Adrenal gland (tissue), 12 donors: Measurements from ENCODE around the gene NLRX1. TPM values are rescaled to one million over a fixed set of nuclear protein-coding genes. Genes with fewer than 3 reads are reported as not detected.
"Not testable (repeated sequence)": the region's sequence is repeated elsewhere in the genome, so short reads cannot be mapped to it uniquely, and the experiment has no call there.

Source experiments
- DNase-seq, 7 donors: peaks; one replicate each; pipeline ENCODE4 v3.0.0-alpha.2; 2019 to 2020
- H3K27ac ChIP-seq, 5 donors: fragments of 200-600 bp; sonication (generic) in 4 of 5; 1 replicate in 3 of 5; 2 replicates in 2 of 5; pipeline versions ENCODE4 v1.5.1 to v1.8.0; 2016 to 2020; ENCODE audit warnings: mild to moderate bottlenecking in 1 of 5
- H3K27me3 ChIP-seq: fragments of 200-600 bp; 2 replicates; pipeline ENCODE4 v1.8.0; 2021
- H3K36me3 ChIP-seq, 2 donors: fragments of 200-600 bp; replicated peaks in 1 of 2; 1 replicate in 1 of 2; 2 replicates in 1 of 2; pipeline versions ENCODE4 v1.5.1 to v1.8.0; 2018 to 2022
- H3K4me1 ChIP-seq, 2 donors: fragments of 200-600 bp; replicated peaks in 1 of 2; 1 replicate in 1 of 2; 2 replicates in 1 of 2; pipeline versions ENCODE4 v1.5.1 to v1.8.0; 2018 to 2021
- H3K4me3 ChIP-seq, 4 donors: fragments of 200-600 bp; sonication (generic) in 3 of 4; one replicate each; pipeline ENCODE4 v1.5.1; 2016 to 2018
- H3K9me3 ChIP-seq, 3 donors: fragments of 200-600 bp; sonication (generic) in 1 of 3; replicated peaks in 1 of 3; 1 replicate in 2 of 3; 2 replicates in 1 of 3; pipeline versions ENCODE4 v1.5.1 to v1.8.0; 2016 to 2021
- CTCF ChIP-seq, 6 experiments: fragments of 450-650 bp in 4 of 6; fragments of 200-600 bp in 2 of 6; sonication (generic) in 1 of 6; IDR thresholded peaks; 1 replicate in 5 of 6; 2 replicates in 1 of 6; pipeline versions ENCODE4 v1.5.1 to v1.8.0; 2016 to 2021; ENCODE audit warnings: antibody characterized with exemption in 6 of 6, mild to moderate bottlenecking in 2 of 6, moderate library complexity in 1 of 6
- POLR2A ChIP-seq, 2 donors: fragments of 450-650 bp; IDR thresholded peaks; one replicate each; pipeline ENCODE4 v1.6.1; 2017; ENCODE audit warnings: antibody characterized with exemption in 2 of 2, mild to moderate bottlenecking in 2 of 2, moderate library complexity in 1 of 2
- WGBS, 4 donors: extraction: QIAGEN DNeasy Blood & Tissue Kit in 2 of 4; methylation state at CpG; one replicate each; pipeline versions ENCODE4 v1.1.5 to v1.1.7; 2013 to 2017; 5-methylcytosine and 5-hydroxymethylcytosine counted together
- intact Hi-C, 2 donors: fragments of 100-400 bp; cut with DNase I; formaldehyde crosslinking; loops; one replicate each; pipeline versions ENCODE4 v1.14.1 to v1.15.0; 2022 to 2023
- polyA plus RNA-seq, 3 donors: library from polyadenylated mRNA; stranded (reverse); fragments of 200-250 nt in 2 of 3; fragments of 350-450 nt in 1 of 3; fragmentation: Illumina TruSeq in 1 of 3; extraction: RNeasy Lipid Tissue Mini Kit (QIAGEN cat#74804) in 1 of 3; gene quantifications; one replicate each; pipeline ENCODE4 v1.2.3, GENCODE V29; 2013 to 2014
- total RNA-seq, 9 donors: library from RNA; depleted of rRNA in 4 of 9; stranded (reverse); fragments of >200 nt in 4 of 9; fragments of 120-200 nt in 1 of 9; fragmentation: NEBNext Ultra II Directional in 1 of 9; extraction: Animal tissue kit (Norgen Biotek cat#: 25700) in 1 of 9; gene quantifications; one replicate each; pipeline versions ENCODE4 v1.1.0 to v1.2.4, GENCODE V29; 2013 to 2023
- donor health status: healthy with polysubstance abuse.
- donor health status: Bipolar disorder and iron deficiency.
- donor health status: DM: yes; HTN: yes; CAD: no.
- donor health status: DM: no; HTN: no; CAD: no.
- donor health status: DM: no; HTN: no; CAD: no.
- donor health status: DM: yes; HTN: yes; CAD: no.

NLRX1 gene
- total and polyA plus RNA-seq, 12 donors: 5.5 to 32.7 (median 20.2) TPM

DNA sequence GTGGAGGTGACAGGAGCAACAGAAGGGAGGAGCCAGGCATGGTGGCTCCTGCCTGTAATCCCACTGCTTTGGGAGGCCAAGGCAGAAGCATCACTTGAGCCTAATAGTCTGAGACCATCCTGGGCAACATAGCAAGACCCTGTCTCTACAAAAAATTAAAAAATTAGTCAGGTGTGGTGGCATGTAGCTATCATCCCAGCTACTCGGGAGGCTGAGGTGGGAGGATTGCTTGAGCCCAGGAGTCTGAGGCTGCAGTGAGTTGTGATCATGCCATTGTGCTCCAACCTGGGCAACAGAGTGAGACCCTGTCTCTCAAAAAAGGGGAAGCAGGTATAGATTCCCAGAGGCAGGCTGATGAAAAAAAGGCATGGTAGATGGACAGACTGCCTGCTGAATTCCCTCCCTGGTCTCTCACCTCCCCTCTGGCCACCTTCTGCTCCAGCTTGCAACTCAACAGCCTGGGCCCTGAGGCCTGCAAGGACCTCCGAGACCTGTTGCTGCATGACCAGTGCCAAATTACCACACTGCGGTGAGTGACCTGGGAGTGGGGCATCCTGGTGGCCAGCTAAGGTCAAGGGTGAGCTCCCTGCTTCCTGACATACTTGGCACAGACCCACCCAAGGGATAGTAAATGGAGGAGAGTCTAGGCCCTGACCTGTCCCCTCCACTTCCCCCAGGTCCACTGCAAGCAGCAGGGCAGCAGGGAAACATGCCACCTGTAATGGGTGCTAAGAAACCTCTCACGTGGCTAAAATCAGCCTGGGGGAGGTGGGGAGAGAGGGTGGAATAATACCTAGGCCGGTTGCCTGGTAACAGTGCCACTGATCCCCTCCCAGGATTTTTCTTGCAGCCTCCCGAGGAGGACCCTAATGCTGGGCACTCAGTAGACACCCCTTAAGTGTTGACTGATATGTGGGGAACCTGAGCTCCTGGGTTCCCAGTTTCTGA lies 12.5 kb downstream of the NLRX1 start:
- TF ChIP-seq CTCF (IDR thresholded peaks at IDR 0.05) (no peak), POLR2A (IDR thresholded peaks at IDR 0.05) (no peak)
- H3K27me3 ChIP-seq: no peaks in the 10 kb centered on the region
- no peak overlapping the region for H3K4me3 ChIP-seq
- H3K36me3 ChIP-seq: peaks cover 0 to 18% of the 10 kb centered on the region in 2 donors
- WGBS, 4 donors: 81 to 96% (median 87%) methylated on average over 5 to 6 of the region's 6 CpGs
- H3K9me3 ChIP-seq: no peaks in the 10 kb centered on the region
- peaks cover 0 to 8% of the 10 kb centered on the region in 2 donors for H3K4me1 ChIP-seq
- DNase-seq: no peak
- intact Hi-C loops: no loop called here
- no peak overlapping the region for H3K27ac ChIP-seq

- Histone ChIP-seq H3K4me3 (no peak overlapping the region), H3K9me3 (no peaks in the 10 kb centered on the region), H3K27me3 (no peaks in the 10 kb centered on the region), H3K27ac (no peak overlapping the region), H3K4me1 (peaks cover 0 to 8% of the 10 kb centered on the region in 2 donors), H3K36me3 (peaks cover 0 to 18% of the 10 kb centered on the region in 2 donors)
- DNase-seq: no peak
- intact Hi-C loops: no loop called here
- TF ChIP-seq CTCF (IDR thresholded peaks at IDR 0.05) (no peak), POLR2A (IDR thresholded peaks at IDR 0.05) (no peak)
- 82 to 91% (median 85%) methylated on average over 10 to 17 of the region's 17 CpGs for WGBS, 4 donors
These were observed 13.3 kb downstream of the NLRX1 start for GRCh38 chr11:119181677-119182412.

GRCh38 chr11:119184399-119184798 lies 15.9 kb downstream of the NLRX1 start:
- DNase-seq, H3K36me3 ChIP-seq, H3K4me1 ChIP-seq, intact Hi-C loops, H3K27ac ChIP-seq, H3K4me3 ChIP-seq, H3K27me3 ChIP-seq, H3K9me3 ChIP-seq: not testable (repeated sequence)
- 83 to 91% (median 86%) methylated on average over 9 of the region's 9 CpGs for WGBS, 4 donors

GRCh38 chr11:119185981-119186634 lies 17.6 kb downstream of the NLRX1 start:
- intact Hi-C loops: no loop called here
- 38 to 54% (median 50%) methylated on average over 11 to 15 of the region's 15 CpGs for WGBS, 4 donors
- Histone ChIP-seq H3K4me3 (no peak overlapping the region), H3K27me3 (no peaks in the 10 kb centered on the region), H3K27ac (no peak overlapping the region), H3K9me3 (no peaks in the 10 kb centered on the region), H3K36me3 (no peaks in the 10 kb centered on the region), H3K4me1 (no peaks in the 10 kb centered on the region)
- TF ChIP-seq POLR2A (IDR thresholded peaks at IDR 0.05) (no peak), CTCF (IDR thresholded peaks at IDR 0.05) (no peak)
- no peak for DNase-seq
